ENCODE results near the gene DUSP5.

GRCh38 chr10:110456523-110457091 lies 41.1 kb upstream of the DUSP5 start:
- no peak for TF ChIP-seq CTCF (conservative IDR thresholded peaks at IDR 0.05)
- no peak for TF ChIP-seq EZH2 (IDR thresholded peaks at IDR 0.05; ENCODE audit: low read depth)

Data from PC-9 (cell line).